Measurements from ENCODE around the gene DENND4C.
"Not testable (repeated sequence)": the region's sequence is repeated elsewhere in the genome, so short reads cannot be mapped to it uniquely, and the experiment has no call there.

The DENND4C gene

GRCh38 chr9:19372567-19372966, 142.1 kb downstream of the DENND4C start:
- DNase-seq (ENCODE audit: low spot score): no peak

DNA sequence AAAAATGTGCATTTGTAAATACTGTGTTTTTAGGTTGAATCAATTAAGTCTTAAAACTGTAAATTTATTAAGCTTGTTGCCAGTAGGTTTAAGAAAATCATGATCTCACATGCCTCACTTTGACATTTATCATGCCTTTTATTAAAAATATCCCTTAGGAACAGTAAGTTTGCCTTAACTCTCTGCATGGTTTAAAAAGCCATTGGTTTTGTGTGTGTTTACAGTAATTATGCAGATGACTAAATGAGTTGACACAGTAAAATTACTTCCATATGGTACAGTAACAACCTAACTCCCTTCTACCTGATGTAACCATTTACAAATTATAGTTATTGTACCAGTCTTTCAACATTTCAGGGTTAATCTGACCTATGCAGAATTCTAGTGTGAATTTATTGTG, 143.0 kb downstream of the DENND4C start:
- no peak for DNase-seq (ENCODE audit: low spot score)

DNA sequence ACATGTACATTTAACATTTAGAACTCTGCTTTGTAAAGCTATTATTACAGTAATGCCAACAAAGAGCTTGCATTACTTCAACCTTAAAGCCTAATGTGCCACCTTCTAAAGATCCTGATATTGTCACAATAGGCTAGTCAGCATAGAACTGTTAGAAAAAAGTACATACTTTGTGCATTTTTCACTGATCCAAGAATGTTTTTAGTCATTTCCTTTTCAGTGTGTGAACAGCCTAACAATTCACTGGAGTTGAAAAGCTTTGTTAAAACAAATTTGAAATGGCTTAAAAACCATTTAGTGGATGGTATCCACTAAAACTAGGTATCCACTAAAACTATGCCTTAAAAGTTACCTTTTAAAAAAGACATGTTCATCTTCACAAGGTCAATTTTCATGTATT, 145.0 kb downstream of the DENND4C start:
- DNase-seq (ENCODE audit: low spot score): no peak

- DNase-seq (ENCODE audit: low spot score): no peak
Observed at GRCh38 chr9:19376931-19377330, 146.4 kb downstream of the DENND4C start.

- no peak for DNase-seq (ENCODE audit: low spot score)
Observed at GRCh38 chr9:19378164-19378563, 147.7 kb downstream of the DENND4C start.

DNA sequence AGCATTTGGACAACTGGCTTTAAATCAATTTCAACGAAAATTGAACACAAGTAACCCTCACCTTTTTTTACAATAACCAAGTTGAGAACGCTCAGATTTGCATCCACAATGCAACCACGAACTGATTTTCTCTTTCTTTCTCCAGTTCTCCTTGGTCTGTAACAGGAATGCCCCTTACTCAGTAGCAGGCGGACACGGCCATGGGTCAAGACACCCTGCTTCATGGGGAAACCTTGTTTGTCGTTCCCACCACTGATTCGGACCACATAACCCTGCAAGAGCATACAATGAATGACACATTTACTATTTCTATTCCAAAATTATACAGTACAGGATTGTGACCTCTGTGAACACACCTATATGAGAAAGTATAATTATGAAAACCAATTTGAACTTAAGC, 148.2 kb downstream of the DENND4C start:
- no peak for DNase-seq (ENCODE audit: low spot score)

DNA sequence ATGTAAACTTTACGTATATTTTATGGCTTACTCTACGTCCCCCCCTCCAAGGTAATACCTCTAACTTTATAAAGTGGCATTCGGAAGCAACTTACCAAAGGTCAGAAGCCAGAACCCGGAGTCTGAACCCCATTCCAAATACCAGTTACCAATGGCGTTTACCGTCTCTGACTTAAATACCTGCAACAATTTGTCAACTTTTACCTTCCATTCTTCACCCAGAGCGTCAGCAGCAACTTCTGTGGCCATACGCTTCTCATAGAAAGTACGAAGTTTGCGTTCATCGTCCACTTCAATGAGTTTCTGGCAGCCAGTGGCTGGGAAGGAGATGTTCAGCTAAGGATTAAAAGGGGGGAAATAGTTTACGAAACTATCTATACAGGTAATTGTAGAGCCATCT, 148.8 kb downstream of the DENND4C start:
- no peak for DNase-seq (ENCODE audit: low spot score)

- peak; percentile 32 for DNase-seq (ENCODE audit: low spot score)
Observed at GRCh38 chr9:19379697-19380046, 149.2 kb downstream of the DENND4C start.

GRCh38 chr9:19380826-19381075, 150.3 kb downstream of the DENND4C start:
- DNase-seq (ENCODE audit: low spot score): no peak

DNA sequence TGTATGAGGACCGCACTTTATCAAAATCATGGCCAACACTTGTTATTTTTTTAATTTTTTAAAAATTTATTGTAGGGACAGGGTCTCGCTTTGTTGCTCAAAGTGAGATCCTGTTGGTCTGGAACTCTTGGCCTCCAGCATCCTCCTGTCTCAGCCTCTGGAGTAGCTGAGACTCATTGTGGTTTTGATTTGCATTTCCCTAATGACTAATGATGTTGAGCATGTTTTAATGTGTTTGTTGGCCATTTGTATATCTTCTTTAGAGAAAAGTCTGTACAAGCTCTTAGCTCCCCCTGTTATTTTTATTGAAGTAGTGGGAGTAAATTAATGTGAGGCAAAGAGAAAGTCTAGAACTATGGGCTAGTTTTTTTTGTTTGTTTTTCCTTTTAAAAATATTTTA, 151.2 kb downstream of the DENND4C start:
- DNase-seq (ENCODE audit: low spot score): no peak

DNA sequence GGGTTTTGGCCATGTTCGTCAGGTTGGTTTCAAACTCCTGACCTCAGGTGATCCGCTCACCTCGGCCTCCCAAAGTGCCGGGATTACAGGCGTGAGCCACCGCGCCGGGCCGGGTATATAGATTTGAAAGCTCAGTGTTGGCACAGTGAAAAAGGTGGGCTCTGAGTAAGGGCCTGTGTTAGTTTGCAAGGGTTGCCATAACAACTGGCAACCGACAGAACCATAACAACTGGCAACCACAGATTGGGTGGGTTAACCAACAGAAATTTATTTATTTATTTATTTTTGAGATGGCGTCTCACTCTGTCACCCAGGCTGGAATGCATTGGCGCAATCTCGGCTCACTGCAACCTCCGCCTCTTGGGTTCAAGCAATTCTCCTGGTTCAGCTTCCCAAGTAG, 154.7 kb downstream of the DENND4C start:
- DNase-seq (ENCODE audit: low spot score): not testable (repeated sequence)

DNA sequence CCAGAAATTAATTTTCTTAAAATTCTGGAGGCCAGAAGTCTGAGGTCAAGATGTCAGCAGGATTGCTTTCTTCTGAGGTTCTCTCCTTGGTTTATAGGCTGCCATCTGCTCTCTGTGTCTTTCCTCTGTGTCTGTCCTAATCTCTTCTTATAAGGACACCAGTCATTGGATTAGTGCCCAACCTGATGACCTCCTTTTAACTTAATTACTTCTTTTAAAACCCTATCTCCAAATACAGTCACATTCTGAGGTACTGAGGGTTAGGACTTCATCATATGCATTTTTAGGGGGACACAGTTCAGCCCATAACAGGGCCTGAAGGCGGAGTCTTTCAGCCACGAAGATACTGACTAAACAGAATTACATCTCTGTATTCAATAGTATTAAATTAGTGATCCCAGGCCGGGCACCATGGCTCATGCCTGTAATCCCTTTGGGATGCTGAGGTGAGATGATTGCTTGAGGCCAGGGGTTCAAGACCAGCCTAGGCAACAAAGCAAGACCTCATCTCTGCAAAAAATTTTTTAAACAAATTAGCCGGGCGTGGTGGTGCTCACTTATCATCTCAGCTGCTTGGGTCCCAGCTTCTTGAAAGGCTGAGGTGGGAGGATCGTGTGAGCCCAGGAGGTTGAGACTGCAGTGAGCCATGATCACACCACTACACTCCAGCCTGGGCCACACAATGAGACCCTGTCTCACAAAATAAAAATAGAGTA, 155.5 kb downstream of the DENND4C start:
- no peak for DNase-seq (ENCODE audit: low spot score)

- no peak for DNase-seq (ENCODE audit: low spot score)
Observed at GRCh38 chr9:19386502-19387044, 156.1 kb downstream of the DENND4C start.

- DNase-seq (ENCODE audit: low spot score): no peak
Observed at GRCh38 chr9:19387317-19387716, 156.8 kb downstream of the DENND4C start.

DNA sequence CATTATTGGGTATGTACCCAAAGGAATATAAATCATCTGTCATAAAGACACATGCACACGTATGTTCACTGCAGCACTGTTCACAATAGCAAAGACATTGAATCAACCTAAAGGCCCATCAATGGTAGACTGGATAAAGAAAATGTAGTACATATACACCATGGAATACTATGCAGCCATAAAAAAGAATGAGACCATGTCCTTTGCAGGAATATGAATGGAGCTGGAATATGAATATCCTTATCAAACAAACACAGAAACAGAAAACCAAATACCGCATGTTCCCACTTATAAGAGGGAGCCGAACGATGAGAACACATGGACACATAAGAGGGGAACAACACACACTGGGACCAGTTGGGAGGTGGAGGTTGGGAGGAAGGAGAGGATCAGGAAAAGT, 159.0 kb downstream of the DENND4C start:
- DNase-seq (ENCODE audit: low spot score): not testable (repeated sequence)

DNA sequence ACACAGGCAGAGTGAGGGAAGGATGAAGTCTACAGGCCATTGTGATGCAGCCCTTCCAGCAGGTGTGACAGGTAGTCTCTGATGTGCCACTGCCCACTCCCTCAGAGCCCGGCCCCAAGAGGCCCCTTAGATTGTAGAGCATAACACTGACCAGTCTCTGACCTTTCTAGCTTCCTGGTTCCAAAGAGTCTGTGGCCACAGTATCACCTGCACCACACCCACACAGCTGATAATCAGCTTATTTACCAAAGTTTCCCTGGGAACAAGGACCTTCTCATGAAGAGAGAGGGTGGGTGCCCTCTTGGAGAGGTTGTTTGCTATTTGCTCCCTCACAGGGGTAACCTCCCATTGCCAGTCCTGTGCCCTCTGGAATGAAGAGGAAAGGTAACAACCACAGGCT, 167.4 kb downstream of the DENND4C start:
- DNase-seq (ENCODE audit: low spot score): no peak

DNA sequence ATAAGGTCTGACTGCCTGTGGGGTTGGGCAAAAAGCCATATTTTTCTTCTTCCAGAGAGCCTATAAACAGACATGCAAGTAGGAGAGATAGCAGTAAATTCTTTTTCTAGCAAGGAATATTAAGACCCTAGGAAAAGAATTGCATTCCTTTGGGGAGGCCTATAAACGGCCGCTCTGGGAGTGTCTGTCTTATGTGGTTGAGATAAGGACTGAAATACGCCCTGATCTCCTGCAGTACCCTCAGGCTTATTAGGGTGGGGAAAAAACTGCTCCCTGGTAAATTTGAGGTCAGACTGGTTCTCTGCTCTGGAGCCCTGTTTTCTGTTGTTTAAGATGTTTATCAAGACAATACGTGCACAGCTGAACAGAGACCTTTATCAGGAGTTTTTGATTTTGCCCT, 172.7 kb downstream of the DENND4C start:
- not testable (repeated sequence) for DNase-seq (ENCODE audit: low spot score)

DNA sequence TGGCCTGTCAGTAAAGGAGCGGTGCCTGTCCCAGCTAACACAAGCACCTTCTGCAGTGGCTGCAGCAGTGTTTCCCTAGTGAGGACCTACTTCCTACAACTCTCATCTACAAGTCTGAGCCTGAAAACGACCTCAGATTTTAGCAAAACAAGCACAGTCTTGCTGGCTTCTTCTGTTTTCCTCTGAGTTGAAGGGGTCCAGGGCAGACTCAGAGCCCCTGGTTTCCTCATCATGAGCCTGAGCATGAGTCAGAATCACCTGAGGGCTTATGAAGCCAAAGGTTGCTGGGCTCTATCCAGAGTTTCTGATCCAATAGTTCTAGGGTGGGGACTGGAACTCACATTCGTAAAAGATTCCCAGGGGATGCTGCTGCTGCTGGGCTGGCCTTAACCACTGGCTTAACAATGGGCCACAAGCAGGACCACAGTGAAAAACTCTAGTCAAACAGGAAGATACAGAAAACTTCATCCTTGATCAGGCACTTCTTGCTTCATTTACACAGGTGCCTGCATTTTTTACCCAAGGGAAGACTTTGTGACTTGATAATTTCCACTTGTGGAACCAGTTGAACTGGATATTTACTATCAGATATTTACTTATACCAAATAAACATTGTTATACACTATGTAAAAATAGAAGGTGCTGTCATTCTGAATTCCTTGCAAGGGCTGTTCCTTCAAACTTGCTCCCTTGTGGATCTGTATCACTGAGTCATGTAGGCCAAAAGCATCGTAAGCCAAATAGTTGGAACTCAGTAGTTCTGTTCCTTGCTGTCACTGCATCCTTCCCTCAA, 174.0 kb downstream of the DENND4C start:
- no peak for DNase-seq (ENCODE audit: low spot score)

DNA sequence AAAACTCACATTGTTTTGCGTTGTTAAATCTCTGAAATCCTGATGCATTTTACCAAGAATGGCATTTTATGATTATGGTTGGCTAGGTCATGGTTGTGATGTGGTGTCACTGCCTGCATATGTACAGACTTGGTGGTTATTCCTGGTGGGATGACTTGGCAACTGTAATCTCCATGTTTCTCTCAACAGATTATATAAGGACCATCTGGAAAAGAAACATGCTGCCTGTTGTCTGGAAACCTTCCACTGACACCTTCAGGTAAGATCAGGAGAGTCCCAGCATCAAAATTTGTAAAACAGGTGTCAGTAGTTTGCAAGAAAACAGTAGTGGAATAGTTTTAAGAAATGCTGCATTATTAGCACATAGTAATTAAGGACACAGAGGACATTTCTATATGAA, 175.3 kb downstream of the DENND4C start:
- no peak for DNase-seq (ENCODE audit: low spot score)

DNA sequence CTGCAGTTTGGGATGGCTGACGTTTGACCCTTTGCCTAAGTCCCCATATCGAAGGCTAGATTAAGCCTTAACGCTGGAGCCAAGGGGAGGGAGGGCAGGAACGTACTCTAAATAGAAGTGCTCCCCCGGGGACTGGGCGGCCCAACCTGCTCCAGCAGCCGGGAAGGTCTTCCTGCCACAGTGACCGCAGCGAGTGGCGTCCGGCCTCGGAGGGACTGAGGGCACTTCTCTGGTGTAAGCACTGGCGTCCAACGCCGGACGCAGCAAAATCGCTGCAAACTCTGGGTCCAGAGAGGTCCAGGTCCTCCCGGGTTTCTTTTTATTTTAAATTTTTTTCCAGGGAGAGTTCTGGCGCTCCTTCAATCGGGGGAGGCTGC, 177.8 kb downstream of the DENND4C start:
- no peak for DNase-seq (ENCODE audit: low spot score)

- DNase-seq (ENCODE audit: low spot score): peak; percentile 83
Observed at GRCh38 chr9:19408693-19409400, 178.4 kb downstream of the DENND4C start, which contains the start of gene ACER2. ACER2 (plus strand) TSS chr9:19409009; CDS start chr9:19409085, 76 bp downstream.

- DNase-seq (ENCODE audit: low spot score): peak; percentile 11
Observed at GRCh38 chr9:19409401-19410194, 179.1 kb downstream of the DENND4C start.

All from SW480 (cell line).